Astrocyte (in vitro differentiated cells and primary cell): ENCODE results near the gene MYO15B. TPM values are rescaled to one million over a fixed set of nuclear protein-coding genes. Genes with fewer than 3 reads are reported as not detected.

Experiments
- DNase-seq: peaks from one replicate; pipeline ENCODE4 v3.0.0-alpha.2; 2010; ENCODE audit warnings: low read depth
- FAIRE-seq: peaks from 2 replicates; lab custom pipeline; 2011; peaks lifted over from hg19 to GRCh38; lab: Jason Lieb, UNC
- H2AFZ ChIP-seq: 2 replicates; pipeline ENCODE4 v1.6.0; 2012; ENCODE audit warnings: low read depth, low read length, inconsistent platforms
- H3K27ac ChIP-seq: 2 replicates; pipeline ENCODE4 v1.5.1; 2011; ENCODE audit warnings: low read depth, low read length, inconsistent platforms
- H3K27me3 ChIP-seq: 2 replicates; pipeline ENCODE4 v1.6.0; 2011; ENCODE audit warnings: low read length, inconsistent platforms; ENCODE audit not compliant: insufficient read depth
- H3K36me3 ChIP-seq: 2 replicates; pipeline ENCODE4 v1.5.1; 2011; ENCODE audit warnings: low read length, inconsistent platforms; ENCODE audit not compliant: insufficient read depth
- H3K4me1 ChIP-seq: 2 replicates; pipeline ENCODE4 v1.5.1; 2011; ENCODE audit warnings: low read length, inconsistent platforms; ENCODE audit not compliant: insufficient read depth
- H3K4me2 ChIP-seq: 2 replicates; pipeline ENCODE4 v1.6.0; 2012; ENCODE audit warnings: low read length, inconsistent platforms
- H3K4me3 ChIP-seq: 2 replicates; pipeline ENCODE4 v1.5.1; 2011; ENCODE audit warnings: low read depth, mild to moderate bottlenecking, low read length, inconsistent platforms; ENCODE audit not compliant: insufficient read depth
- H3K79me2 ChIP-seq: 2 replicates; pipeline ENCODE4 v1.6.0; 2012; ENCODE audit warnings: mild to moderate bottlenecking, low read length, inconsistent platforms; ENCODE audit not compliant: insufficient read depth
- H3K9ac ChIP-seq: 2 replicates; pipeline ENCODE4 v1.6.0; 2012; ENCODE audit warnings: mild to moderate bottlenecking, low read length, inconsistent platforms
- H3K9me3 ChIP-seq: 2 replicates; pipeline ENCODE4 v1.5.1; 2012; ENCODE audit warnings: low read depth, mild to moderate bottlenecking, low read length, inconsistent platforms; ENCODE audit not compliant: insufficient read depth
- H4K20me1 ChIP-seq: 2 replicates; pipeline ENCODE4 v1.6.0; 2012; ENCODE audit warnings: low read length, inconsistent platforms; ENCODE audit not compliant: insufficient read depth
- H3K27ac Mint-ChIP-seq: one replicate; pipeline ENCODE4 v1.8.0; 2021; ENCODE audit warnings: mild to moderate bottlenecking, mixed read lengths; ENCODE audit not compliant: unreplicated experiment
- H3K27me3 Mint-ChIP-seq: one replicate; pipeline ENCODE4 v1.8.0; 2021; ENCODE audit warnings: low read depth, mixed read lengths; ENCODE audit not compliant: unreplicated experiment
- H3K36me3 Mint-ChIP-seq: one replicate; pipeline ENCODE4 v1.8.0; 2021; ENCODE audit warnings: low read depth, mixed read lengths; ENCODE audit not compliant: unreplicated experiment
- H3K4me1 Mint-ChIP-seq: one replicate; pipeline ENCODE4 v1.8.0; 2021; ENCODE audit warnings: low read depth, mixed read lengths; ENCODE audit not compliant: unreplicated experiment
- H3K4me3 Mint-ChIP-seq: one replicate; pipeline ENCODE4 v1.8.0; 2021; ENCODE audit warnings: mild to moderate bottlenecking, moderate library complexity, mixed read lengths; ENCODE audit not compliant: unreplicated experiment
- H3K9me3 Mint-ChIP-seq: one replicate; pipeline ENCODE4 v1.8.0; 2021; ENCODE audit warnings: mild to moderate bottlenecking, mixed read lengths; ENCODE audit not compliant: unreplicated experiment
- EZH2 ChIP-seq: IDR thresholded peaks from 2 replicates; pipeline ENCODE4 v1.6.1; 2012; ENCODE audit warnings: mild to moderate bottlenecking, low read length, inconsistent platforms; ENCODE audit not compliant: insufficient read depth
- total RNA-seq: library from RNA; stranded (reverse); gene quantifications from 2 replicates; pipeline ENCODE4 v1.2.1, GENCODE V29; 2021
- TF ChIP-seq, protein P1 (sequence below): IDR thresholded peaks from 2 replicates; pipeline ENCODE4 v1.5.1; 2011; ENCODE audit warnings: low read depth, mild to moderate bottlenecking, inconsistent platforms, low read length, moderate library complexity; ENCODE audit not compliant: insufficient read depth

MYO15B gene
- total RNA-seq, 1 donor from 2014 or later = 3.5 TPM

- Histone ChIP-seq H3K4me1 (peaks cover 16% of the 10 kb centered on the region), H3K4me2 (no peak overlapping the region), H4K20me1 (no peaks in the 10 kb centered on the region), H3K27ac (no peak overlapping the region), H3K36me3 (peaks cover 14% of the 10 kb centered on the region), H3K27me3 (no peaks in the 10 kb centered on the region), H3K4me3 (no peak overlapping the region), H2AFZ (no peak overlapping the region), H3K79me2 (peaks cover 36% of the 10 kb centered on the region), H3K9me3 (no peaks in the 10 kb centered on the region), H3K9ac (no peak overlapping the region)
- H3K36me3 Mint-ChIP-seq = peaks cover 2% of the 10 kb centered on the region
- no peak overlapping the region for H3K27ac Mint-ChIP-seq
- FAIRE-seq = no peak
- no peaks in the 10 kb centered on the region for H3K9me3 Mint-ChIP-seq
- peaks cover 13% of the 10 kb centered on the region for H3K4me1 Mint-ChIP-seq
- no peaks in the 10 kb centered on the region for H3K27me3 Mint-ChIP-seq
- no peak overlapping the region for H3K4me3 Mint-ChIP-seq
- TF ChIP-seq, protein P1, sequence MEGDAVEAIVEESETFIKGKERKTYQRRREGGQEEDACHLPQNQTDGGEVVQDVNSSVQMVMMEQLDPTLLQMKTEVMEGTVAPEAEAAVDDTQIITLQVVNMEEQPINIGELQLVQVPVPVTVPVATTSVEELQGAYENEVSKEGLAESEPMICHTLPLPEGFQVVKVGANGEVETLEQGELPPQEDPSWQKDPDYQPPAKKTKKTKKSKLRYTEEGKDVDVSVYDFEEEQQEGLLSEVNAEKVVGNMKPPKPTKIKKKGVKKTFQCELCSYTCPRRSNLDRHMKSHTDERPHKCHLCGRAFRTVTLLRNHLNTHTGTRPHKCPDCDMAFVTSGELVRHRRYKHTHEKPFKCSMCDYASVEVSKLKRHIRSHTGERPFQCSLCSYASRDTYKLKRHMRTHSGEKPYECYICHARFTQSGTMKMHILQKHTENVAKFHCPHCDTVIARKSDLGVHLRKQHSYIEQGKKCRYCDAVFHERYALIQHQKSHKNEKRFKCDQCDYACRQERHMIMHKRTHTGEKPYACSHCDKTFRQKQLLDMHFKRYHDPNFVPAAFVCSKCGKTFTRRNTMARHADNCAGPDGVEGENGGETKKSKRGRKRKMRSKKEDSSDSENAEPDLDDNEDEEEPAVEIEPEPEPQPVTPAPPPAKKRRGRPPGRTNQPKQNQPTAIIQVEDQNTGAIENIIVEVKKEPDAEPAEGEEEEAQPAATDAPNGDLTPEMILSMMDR = no peak
- no peak for TF ChIP-seq EZH2
- no peak for DNase-seq
Measured at GRCh38 chr17:75664099-75664549, 76.5 kb downstream of the MYO15B start.

- peaks cover 54% of the 10 kb centered on the region for H3K79me2 ChIP-seq
- Mint-ChIP-seq H3K27ac (peak overlapping the region; percentile 80), H3K36me3 (peaks cover 2% of the 10 kb centered on the region), H3K4me1 (peaks cover 20% of the 10 kb centered on the region), H3K27me3 (no peaks in the 10 kb centered on the region), H3K4me3 (no peak overlapping the region), H3K9me3 (no peaks in the 10 kb centered on the region)
- peak overlapping the region; percentile 96 for H3K4me3 ChIP-seq
- no peak overlapping the region for H2AFZ ChIP-seq
- H3K9me3 ChIP-seq = no peaks in the 10 kb centered on the region
- peak overlapping the region; percentile 98 for H3K9ac ChIP-seq
- H3K4me1 ChIP-seq = peaks cover 16% of the 10 kb centered on the region
- DNase-seq = no peak
- no peak for TF ChIP-seq EZH2
- TF ChIP-seq, protein P1 = no peak
- H4K20me1 ChIP-seq = peaks cover 7% of the 10 kb centered on the region
- no peak overlapping the region for H3K27ac ChIP-seq
- no peaks in the 10 kb centered on the region for H3K27me3 ChIP-seq
- no peak for FAIRE-seq
- peaks cover 24% of the 10 kb centered on the region for H3K36me3 ChIP-seq
- H3K4me2 ChIP-seq = peak overlapping the region; percentile 94
Measured at GRCh38 chr17:75665981-75666380, 78.4 kb downstream of the MYO15B start.

DNA sequence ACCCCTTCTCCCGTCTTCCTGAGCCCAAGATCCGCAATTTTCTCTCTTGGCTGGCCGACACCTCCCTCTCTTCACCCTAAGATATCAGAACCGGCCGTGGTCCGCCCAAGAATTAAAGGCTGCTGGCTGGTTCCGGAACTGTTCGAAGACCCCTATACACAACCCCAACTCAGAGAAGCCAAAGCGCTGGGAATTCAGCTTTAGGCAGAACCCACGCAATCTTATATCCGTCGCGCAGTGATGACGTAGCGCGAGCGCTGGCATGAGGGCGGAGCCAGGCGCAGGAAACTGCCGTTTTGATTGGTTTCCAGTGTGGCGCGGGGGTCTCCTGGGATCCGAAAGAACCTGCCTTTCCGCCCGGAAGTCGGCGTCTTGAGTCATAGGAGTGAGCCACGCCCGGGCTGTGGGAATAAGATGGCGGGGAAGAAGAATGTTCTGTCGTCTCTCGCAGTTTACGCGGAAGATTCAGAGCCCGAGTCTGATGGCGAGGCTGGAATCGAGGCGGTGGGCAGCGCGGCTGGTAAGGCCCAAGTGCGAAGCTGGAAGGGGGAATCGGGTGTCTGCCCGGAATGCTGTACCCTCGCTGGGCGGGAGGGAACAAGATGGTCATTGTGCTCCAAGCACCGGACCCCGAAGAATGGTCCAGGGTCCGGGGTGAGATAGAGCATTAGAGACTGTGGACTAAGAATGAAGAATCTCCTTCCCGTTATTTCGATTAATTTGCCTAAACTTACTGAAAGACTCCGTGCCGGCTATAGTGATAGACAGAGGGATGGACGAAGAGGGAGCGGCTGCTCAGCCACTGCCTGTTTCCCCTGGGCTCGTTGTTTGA, 79.6 kb downstream of the MYO15B start, which contains the start of the genes RECQL5 and SAP30BP:
RECQL5 (minus strand) TSS at position 196 of the 832 bp plus-strand sequence. CDS start 597 bp downstream, outside the sequence.
SAP30BP (plus strand) TSS at position 380 of the 832 bp plus-strand sequence; CDS start at position 415, 35 bp downstream.
- peaks cover 8% of the 10 kb centered on the region for H3K36me3 Mint-ChIP-seq
- Histone ChIP-seq H3K9me3 (no peaks in the 10 kb centered on the region), H3K4me2 (peak within 1 kb of the TSS; percentile 94), H3K27ac (peak within 1 kb of the TSS; percentile 96), H3K4me1 (peaks cover 16% of the 10 kb centered on the region), H3K36me3 (peaks cover 32% of the 10 kb centered on the region), H3K4me3 (peak within 1 kb of the TSS; percentile 96), H3K9ac (peak within 1 kb of the TSS; percentile 98), H3K27me3 (no peaks in the 10 kb centered on the region), H3K79me2 (peaks cover 66% of the 10 kb centered on the region), H4K20me1 (peaks cover 18% of the 10 kb centered on the region), H2AFZ (peak within 1 kb of the TSS; percentile 89)
- H3K27ac Mint-ChIP-seq = peak within 1 kb of the TSS; percentile 80
- no peak within 1 kb of the TSS for H3K4me3 Mint-ChIP-seq
- FAIRE-seq (no peak), DNase-seq (peak; percentile 94)
- H3K27me3 Mint-ChIP-seq = no peaks in the 10 kb centered on the region
- H3K9me3 Mint-ChIP-seq = no peaks in the 10 kb centered on the region
- no peak for TF ChIP-seq EZH2
- TF ChIP-seq, protein P1 = no peak
- peaks cover 23% of the 10 kb centered on the region for H3K4me1 Mint-ChIP-seq
